Amygdala (tissue), 56 donors: ENCODE measurements around the gene ZNF791.
"Not testable (repeated sequence)": the region's sequence is repeated elsewhere in the genome, so short reads cannot be mapped to it uniquely, and the experiment has no call there.

Experiments
- DNase-seq, 56 donors: peaks; one replicate each; lab custom pipeline; 2025; lab: John Stamatoyannopoulos, UW

ZNF791 gene

DNA sequence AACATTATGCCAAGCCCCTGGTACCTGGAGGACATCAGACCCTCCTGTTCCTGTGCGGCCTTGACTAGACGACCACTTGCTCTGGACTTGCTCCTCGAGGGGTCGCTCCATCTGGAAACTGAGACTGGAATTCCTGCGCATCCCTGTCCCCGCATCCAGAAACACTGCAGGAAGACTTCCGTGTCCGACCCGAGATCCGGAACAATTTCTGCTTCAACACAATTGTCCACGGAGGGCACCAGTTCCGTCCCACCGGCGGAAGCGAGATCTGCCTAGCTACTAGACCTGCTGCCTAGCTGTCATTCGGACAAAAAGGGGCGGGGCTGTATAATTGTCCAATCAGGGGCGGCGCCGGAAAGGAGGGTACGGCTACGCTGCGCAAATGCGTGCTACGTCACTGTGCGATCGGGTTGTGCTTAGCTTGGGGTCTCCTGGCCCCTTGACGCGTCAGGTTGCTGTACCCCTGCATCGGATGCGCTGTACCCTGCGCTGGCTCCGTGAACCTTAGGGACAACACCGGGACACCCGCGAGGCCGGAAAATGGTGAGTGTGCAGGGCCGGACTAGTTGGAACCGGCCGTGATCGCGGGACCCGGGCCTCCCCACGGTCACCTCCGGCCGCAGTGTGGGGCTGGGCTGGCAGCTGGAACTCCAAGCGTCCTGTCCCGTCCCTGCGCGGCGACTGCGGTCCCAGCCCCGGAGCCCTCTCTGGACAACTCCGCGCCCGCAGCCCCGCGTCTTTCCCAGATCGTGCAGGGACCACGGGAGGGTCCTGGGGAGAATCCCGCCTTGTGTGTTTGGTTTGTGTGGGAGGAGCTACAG is at the start of gene ZNF791, which contains the start of gene ZNF490:
TSS of gene ZNF791 (plus strand) at position 381 of the 821 bp plus-strand sequence. CDS start at position 541, 160 bp downstream.
TSS of gene ZNF490 (minus strand) at position 274 of the 821 bp plus-strand sequence. CDS start at position 141, 133 bp downstream.
- DNase-seq, result peak; percentile 66 to 100 (median 96)

DNA sequence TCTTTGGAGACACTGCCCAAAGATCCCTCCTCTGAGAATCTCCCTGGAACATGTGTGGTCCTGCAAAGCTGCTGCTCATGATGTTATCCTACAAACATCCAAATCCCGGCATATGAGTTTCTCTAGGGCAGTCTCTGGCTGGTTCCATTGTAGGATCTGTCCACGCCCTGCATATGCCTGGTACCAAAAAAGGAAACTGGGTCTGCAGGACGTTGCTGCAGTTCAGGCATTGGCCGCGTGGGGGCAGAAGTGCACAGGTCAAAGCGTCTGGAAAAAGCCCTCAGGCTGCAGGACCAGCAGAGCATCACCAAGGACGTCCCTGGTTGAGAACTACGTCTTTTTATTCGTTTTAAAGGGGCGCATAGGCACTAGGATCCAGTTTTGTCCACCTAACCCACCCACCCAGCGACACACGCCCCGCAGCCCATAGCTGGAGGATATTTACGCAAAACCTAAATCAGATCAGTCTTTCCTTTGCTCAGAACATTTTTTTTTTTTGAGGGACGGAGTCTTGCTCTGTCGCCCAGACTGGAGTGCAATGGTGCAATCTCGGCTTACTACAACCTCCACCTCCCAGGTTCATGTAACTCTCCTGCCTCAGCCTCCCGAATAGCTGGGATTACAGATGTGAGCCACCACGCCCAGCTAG is 46.6 kb upstream of the ZNF791 start:
- DNase-seq, result peak; percentile 15 to 96 (median 76)

DNA sequence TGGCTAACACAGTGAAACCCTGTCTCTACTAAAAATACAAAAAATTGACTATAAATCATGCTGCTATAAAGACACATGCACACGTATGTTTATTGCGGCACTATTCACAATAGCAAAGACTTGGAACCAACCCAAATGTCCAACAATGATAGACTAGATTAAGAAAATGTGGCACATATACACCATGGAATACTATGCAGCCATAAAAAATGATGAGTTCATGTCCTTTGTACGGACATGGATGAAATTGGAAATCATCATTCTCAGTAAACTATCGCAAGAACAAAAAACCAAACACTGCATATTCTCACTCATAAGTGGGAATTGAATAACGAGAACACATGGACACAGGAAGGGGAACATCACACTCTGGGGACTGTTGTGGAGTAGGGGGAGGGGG is 44.3 kb upstream of the ZNF791 start:
- DNase-seq, result not testable (repeated sequence)

DNA sequence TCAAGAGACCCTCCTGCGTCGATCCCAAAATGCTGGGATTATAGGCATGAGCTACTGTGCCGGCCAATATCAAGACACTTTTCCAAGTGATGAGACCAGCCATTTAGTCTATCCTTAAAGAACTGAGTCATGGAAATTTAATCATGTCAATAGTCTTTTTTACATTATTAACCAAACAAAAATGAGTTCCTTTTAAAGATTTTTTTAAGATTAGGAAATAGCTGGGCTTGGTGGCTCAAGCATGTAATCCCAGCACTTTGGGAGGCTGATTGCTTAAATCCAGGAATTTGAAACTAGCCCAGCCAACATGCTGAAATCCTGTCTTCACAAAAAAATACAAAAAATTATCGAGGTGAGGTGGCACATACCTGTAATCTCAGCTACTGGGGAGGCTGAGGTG is 42.8 kb upstream of the ZNF791 start:
- DNase-seq, result no peak

DNA sequence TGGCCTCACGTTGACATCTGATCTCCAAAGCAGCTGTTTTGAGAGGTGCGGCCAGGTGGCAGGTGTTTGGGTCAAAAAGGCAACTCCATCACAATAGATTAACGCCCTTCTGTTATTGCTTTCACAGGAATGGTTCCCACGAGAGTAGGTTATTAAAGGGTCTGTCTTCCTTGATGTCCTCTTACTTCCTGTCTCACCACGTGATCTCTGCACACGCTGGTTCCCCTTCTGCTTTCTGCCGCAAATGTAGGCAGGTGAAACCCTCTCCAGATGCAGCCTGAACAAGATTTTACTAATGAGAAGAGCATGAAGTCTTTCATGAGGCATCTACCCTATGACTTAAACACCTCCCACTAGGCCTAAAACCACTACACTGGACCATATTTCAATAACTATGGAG is 36.7 kb upstream of the ZNF791 start:
- DNase-seq, result no peak

DNA sequence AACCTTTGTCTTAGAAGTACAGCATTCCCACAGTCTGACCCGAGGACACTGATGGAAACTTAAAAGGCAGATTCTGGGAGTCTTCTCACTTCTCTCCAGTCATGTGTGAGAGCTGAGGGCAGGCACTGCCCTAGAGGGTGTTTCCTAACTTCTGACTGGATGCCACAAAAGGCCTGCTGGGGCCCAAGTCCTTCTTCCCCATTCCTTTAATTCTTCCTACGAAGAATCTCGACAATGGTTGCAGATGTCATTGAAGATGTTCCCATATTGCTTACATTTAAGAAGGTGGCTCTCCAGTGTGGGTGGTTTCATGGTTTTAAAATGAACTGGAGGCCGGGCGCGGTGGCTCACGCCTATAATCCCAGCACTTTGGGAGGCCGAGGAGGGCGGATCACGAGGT is 32.1 kb upstream of the ZNF791 start:
- no peak for DNase-seq

DNA sequence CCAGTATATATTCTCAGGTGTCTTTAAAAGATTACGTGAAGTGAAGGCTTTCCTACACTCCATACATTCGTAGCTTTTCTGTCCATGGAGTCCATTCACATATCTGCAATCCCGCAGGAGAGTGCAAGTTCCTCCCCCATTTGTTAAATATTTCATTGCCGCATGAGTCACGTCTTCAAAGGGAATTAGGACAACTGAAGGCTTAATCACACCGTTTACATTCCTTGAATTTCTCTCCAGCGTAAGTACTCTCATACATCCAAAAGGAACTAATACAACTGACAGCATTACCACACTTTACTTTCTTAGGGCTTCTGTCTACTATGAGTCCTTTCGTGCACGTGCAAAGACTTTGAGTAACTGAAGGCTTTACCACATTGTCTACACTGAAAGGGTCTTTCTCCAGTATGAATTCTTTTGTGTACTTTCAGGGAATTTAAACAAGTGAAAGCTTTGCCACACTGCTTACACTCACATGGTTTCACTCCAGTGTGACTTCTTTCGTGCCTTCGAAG is 30.5 kb upstream of the ZNF791 start:
- DNase-seq, result no peak

DNA sequence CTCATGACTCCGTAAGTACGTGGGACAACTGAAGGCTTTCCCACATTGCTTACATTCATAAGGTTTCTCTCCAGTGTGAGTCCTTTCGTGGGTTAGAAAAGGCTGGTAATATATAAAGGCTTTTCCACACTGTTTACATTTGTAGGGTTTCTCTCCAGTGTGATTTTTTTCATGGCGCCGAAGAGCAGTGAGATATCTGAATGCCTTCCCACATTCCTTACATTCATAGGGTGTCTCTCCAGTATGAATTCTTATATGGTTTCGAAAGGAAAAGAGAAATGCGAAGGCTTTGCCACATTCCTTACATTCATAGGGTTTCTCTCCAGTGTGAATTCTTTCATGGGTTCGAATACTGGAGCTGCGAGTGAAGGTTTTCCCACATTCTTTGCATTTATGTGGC is 29.6 kb upstream of the ZNF791 start:
- DNase-seq, result no peak

DNA sequence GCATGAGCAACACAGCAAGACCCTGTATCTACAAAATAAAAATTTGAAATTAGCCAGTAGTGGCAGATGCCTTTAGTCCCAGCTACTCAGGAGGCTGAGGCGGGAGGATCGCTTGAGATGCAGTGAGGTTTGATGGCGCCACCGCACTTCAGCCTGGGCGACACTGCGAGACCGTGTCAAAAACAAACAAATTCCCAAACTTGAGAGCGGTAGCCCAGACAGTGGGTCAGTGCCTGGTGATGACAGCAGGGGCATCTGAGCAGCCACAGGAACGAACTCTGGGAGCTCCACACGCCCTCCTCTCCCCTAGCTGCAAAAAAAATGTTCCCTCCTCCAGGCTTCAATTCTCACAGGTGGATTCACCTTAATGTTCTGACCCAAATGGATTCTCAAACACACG is 14.2 kb upstream of the ZNF791 start:
- no peak for DNase-seq

DNA sequence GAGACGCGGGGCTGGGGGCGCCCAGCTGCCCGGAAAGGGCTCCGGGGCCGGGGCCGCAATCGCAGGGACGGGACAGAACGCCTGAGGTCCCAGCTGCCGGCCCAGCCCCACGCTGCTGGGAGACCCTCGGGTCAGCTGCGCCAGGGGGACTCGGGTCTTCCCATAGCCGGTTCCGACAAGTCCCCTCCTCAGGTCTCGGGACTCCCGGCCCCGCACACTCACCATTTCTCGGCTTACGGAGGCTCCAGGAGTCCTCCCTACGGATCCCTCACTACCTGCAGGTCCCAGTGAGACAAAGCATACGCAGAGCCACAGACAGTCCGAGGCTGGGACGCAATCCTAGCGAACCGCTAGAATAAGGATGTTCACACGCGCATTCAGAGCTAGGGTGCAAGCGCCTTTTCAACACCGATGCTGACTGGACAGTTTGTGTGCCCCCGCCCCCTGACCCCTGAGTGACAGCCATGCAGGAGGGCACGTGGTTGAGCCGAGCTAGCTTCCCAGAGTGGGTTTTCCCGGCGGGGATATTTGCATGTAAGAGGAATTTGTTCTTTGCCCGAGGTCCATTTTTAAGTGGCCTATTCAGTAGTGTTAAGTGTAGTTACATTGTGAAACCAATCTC is 13.7 kb upstream of the ZNF791 start:
- DNase-seq, result peak in 12 of 56 donors; percentile 1 to 19 (median 4)

DNA sequence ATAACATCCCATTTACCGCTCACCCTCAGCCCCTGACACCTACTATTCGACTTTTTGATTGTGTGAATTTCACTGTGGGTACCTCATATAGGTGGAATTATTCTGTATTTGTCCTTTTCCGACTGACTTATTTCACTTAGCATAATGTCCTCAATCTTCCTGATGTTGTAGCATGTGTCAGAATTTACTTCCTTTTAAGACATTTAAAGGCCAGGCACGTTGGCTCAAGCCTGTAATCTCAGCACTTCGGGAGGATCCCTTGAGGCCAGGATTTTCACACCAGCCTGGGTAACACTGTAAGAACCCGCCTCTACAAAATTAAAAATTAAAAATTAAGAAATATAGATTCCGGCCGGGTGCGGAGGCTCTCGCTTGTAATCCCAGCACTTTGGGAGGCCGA is 13.1 kb upstream of the ZNF791 start:
- DNase-seq, result no peak

DNA sequence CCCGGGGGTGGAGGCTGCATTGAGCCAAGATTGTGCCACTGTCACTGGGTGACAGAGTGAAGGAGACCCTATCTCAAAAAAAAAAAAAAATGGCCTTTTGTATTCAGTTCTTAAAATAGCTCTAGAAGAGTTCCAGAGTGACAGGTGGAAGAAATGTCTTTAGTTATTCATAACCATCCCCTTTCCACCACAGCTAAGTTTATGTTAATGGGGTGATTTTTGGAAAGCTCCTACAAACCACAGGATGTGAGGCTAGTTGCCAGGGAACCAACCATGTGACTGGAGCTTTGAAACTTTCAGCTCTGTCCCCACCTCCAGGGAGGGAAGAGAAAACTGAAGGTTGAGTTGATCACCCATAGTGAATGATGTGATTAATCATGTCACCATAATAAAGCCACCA is 7.0 kb upstream of the ZNF791 start:
- DNase-seq, result no peak

DNA sequence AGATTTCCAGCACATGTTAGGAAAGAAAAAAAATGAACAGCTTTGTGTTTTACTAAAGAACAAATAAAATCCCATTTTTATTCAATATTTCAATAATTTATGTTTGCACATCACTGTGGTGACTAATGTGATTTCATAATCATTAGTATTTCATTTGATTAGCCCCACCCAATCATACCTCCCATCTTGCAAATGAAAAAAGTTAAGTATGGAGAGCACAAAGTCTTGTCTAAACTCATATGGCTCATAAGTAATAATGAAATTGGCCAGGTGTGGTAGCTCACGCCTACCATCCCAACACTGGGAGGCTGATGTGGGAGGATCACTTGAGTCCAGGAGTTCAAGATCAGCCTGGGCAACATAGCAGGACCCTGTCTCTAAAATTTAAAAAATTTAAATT is 3.9 kb upstream of the ZNF791 start:
- no peak for DNase-seq

DNA sequence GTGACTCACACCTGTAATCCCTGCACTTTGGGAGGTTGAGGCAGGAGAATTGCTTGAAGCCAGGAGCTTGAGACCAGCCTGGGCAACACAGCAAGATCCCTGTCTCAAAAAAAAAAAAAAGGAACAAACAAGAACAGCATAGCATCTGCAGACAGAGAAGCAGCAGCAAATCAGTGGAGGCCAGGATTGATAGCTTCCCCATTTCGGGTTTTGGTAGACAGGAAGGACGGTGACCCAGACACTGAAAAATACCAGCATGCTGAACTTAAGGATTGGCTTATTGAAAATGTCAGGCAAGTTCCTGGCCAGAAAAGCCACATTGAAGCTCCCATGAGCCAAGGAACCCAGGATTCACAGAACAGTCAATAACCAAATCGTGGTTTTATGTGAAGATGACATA is 3.1 kb upstream of the ZNF791 start:
- DNase-seq, result peak in 1 of 56 donors; percentile 1

DNA sequence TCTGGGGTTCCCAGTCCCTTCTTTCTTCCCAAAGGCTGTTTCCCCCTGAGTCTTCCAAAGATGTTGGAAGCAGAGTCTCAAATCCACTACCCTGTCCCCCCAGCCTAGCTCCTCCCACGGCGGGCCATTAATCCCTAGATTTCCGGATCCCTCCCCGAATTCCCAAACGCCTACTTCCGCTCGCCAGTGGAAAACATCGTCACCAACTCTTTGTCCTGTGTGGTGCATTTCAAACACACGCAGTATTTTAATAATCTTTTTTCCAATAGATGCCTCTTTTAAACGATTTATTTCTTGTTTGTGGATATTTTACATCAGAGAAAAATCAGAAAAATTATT is 610 bp downstream of the ZNF791 start:
- peak in 43 of 56 donors; percentile 5 to 65 (median 45) for DNase-seq

DNA sequence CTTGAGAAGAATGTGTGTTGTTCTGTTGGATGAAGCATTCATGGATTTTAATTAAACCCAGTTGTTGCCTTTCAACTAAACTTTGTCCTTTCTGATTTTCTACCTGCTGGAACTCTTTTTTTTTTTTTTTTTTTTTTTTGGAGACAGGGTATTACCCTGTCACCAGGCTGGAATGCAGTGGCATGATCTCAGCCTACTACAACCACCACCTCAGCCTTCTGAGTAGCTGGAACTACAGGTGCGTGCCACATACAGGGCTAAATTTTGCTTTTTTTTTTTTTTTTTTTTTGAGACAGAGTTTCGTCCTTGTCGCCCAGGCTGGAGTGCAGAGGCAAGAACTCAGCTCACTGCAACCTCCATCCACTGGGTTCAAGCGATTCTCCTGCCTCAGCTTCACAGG is 6.9 kb downstream of the ZNF791 start:
- DNase-seq, result no peak

DNA sequence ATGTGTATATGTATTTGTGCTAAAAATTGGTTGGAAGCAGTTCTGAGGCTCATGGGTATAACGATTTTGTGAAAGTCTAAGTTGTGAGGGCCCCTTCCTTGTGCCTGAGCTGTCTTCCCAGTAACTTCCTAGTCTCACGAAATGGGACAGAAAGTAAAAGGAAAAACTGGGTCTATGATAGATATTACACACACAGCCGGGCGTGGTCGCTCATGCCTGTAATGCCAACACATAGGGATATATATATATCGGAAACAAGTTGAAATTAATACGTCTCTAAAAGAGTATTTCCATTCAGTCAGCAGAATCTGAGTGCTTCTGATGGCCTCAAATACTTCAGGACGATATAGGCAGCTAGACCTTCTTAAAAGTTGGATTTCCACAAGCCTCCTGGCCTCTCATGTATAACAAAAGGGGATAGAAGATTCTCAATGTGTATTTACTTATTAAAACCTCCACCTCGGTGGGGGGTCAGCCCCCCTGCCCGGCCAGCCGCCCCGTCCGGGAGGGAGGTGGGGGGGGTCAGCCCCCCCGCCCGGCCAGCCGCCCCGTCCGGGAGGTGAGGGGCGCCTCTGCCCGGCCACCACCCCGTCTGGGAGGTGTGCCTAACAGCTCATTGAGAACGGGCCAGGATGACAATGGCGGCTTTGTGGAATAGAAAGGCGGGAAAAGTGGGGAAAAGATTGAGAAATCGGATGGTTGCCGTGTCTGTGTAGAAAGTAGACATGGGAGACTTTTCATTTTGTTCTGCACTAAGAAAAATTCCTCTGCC is 10.7 kb downstream of the ZNF791 start:
- DNase-seq, result not testable (repeated sequence)

DNA sequence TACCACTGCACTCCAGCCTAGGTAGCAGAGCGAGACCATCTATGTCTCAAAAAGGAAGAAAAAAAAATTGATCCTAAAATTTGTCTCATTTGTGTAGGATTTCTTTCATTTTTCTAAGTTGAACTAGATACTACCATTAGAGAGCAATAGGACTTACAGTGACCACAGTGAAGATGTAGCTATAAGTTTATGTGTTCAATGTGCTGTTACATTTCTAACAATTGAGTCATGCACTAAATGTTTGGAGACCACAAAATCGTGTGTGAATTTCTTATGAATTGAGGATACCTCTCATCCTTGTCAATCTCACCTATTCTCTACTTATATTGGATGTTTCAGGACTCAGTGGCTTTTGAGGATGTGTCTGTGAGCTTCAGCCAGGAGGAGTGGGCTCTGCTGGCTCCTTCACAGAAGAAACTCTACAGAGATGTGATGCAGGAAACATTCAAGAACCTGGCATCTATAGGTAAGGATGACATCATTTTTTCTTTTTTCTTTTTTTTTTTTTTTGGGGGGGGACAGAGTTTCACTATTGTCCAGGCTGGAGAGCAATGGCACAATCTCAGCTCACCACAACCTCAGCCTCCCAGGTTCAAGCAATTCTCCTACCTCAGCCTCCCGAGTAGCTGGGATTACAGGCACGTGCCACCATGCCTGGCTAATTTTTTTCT is 12.8 kb downstream of the ZNF791 start:
- DNase-seq, result no peak

DNA sequence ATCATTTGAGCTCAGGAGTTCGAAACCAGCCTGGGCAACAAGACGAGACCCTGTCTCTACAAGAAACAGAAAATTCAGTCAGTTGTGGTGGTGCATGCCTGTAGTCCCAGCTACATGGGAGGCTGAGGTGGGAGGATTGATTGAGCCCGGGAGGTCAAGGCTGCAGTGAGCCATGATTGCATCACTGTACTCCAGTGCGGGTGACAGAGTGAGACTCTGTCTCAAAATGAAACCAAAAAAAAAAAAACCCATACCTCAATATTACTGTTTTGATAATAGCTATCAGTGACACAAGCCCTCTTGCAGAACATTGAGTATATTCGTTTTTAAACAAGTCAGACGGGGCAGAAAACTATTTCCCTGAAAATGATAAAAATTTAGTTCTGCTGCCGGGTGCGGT is 16.2 kb downstream of the ZNF791 start:
- DNase-seq, result no peak
